GM19023 (cell line): ENCODE measurements around the gene CDKAL1.

Experiments
- ATAC-seq: cut with Tn5 transposase; IDR thresholded peaks from one replicate; pipeline ENCODE4 v1.9.1; 2021; ENCODE audit warnings: mild to moderate bottlenecking, moderate library complexity; ENCODE audit not compliant: unreplicated experiment

CDKAL1 gene

GRCh38 chr6:20789162-20789561 is 254.9 kb downstream of the CDKAL1 start:
- ATAC-seq: no peak

GRCh38 chr6:20790032-20790791 is 256.0 kb downstream of the CDKAL1 start:
- ATAC-seq: no peak

DNA sequence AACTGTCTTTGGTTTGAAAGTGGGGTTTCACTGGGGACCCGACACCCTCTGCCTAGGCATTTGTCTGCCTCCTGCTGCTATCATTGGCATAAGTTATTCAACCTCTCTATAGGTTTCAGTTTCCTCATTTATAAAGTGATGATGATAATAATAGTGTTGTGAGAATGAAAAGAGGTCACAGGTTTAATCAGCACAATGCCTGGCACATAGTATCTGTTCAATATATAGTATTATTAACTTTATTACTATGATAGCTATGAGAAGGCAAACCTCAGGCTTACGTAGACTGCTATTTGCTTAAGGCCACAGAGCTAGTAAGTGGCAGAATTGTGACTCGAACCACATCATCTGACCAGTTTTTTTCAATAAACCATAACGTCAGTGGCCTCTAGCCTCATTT is 256.8 kb downstream of the CDKAL1 start:
- no peak for ATAC-seq

GRCh38 chr6:20791944-20792343 is 257.7 kb downstream of the CDKAL1 start:
- ATAC-seq: no peak

DNA sequence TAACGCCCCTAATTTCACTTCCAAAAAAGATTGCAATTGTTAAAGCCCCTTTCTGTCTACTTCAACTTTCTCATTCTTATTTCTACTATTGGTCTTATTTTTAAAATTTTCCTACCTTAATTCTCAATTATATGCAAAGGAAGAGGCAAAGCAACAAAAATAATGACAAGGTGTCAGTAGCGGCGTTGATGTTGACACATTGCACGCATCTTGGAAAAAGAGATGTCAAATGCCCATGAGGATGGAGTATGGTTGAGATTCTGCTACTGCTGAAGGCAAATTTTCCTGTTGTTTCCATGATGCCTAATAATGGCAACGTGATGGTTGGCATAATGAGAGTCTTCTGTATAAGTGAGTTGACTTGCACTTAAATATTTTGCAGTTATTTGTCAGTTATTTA is 258.9 kb downstream of the CDKAL1 start:
- ATAC-seq: no peak

DNA sequence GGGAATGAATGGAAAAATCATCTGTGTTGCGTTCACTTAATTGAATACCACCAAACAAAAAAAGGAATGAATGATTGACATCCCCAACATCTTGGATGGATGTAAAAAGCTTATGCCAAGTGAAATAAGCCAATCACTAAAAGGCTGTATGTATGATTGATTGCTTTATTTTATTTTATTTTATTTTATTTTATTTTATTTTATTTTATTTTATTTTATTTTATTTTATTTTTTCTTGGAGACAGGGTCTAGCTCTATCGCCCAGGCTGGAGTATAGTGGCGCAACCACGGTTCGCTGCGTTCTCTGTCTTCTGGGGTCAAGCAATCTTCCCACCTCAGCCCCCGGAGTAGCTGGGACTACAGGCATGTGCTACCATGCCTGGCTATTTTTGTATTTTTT is 263.3 kb downstream of the CDKAL1 start:
- ATAC-seq: no peak

- ATAC-seq: no peak
These were observed 266.0 kb downstream of the CDKAL1 start for GRCh38 chr6:20800229-20800628.

DNA sequence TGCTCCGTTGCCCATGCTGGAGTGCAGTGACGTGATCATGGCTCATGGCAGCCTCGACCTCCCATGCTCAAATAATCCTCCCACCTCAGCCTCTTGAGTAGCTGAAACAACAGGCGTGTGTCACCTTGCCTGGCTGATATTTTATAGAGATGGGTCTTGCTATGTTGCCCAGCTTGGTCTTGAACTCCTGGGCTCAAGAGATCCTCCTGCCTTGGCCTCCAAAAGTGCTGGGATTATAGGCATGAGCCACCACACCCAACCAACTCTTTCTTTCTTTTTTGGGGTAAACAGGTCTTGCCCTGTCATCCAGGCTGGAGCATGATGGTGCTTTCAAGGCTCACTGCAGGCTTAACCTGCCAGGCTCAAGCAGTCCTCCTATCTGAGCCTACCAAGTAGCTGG is 266.4 kb downstream of the CDKAL1 start:
- ATAC-seq: no peak

DNA sequence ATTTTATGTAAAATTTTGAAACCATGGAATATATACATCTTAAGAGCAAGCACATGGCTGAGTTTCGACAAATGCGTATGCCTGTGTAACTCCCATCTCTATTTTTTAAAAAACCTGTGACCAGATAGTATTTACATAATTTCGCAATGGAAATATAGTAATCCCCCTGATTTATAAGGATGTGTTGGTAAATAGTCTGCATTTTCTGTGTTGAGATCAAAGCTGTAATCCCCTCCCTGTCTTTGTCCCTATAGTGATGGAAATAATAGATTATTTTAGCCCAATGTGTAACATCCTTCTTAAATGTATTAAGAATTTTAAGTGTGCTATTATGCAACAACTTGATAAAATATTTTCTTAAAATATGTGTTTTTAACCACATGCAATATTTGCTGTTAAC is 267.3 kb downstream of the CDKAL1 start:
- ATAC-seq: no peak

DNA sequence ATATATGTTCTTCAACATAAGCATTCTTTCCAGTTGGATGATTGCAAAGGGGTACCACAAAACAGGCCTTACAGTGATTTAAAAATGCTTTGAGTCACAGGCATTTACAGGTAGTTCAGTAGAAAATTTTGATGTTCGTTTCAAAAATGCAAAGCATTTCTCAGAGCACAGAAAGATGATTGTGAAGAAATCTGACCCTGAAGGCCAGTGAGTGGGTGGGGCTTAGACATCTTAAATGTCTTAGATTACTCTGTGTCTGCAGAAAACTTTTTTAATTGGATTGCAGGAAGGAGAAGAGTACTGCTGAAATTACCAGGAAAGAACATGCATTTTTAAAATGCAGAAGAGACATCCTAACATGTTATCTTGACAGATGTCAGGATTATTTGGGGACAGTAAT is 268.3 kb downstream of the CDKAL1 start:
- ATAC-seq: no peak

GRCh38 chr6:20805021-20805420 is 270.8 kb downstream of the CDKAL1 start:
- ATAC-seq: no peak

GRCh38 chr6:20806669-20807068 is 272.4 kb downstream of the CDKAL1 start:
- no peak for ATAC-seq

- ATAC-seq: no peak
These were observed 274.2 kb downstream of the CDKAL1 start for GRCh38 chr6:20808439-20808838.

DNA sequence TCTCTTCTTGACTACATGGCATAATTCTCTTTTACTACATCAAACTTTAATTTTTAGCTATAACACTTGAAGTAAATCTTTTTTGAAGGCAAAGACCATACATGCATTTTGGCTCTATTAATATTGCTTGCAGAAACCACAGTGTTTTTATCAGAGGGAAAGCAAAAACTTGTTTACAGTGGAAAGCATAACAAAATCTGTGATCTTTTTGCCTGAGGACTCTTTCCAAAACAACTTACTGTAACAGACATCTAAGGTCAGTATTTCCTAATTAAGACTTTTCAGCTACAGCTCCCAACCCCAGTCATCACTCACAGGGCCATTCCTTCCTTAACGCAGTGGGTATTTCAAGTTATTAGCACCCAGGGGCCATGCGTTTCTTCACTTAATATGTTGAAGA is 274.7 kb downstream of the CDKAL1 start:
- ATAC-seq: no peak

- ATAC-seq: no peak
These were observed 276.5 kb downstream of the CDKAL1 start for GRCh38 chr6:20810727-20811108.

DNA sequence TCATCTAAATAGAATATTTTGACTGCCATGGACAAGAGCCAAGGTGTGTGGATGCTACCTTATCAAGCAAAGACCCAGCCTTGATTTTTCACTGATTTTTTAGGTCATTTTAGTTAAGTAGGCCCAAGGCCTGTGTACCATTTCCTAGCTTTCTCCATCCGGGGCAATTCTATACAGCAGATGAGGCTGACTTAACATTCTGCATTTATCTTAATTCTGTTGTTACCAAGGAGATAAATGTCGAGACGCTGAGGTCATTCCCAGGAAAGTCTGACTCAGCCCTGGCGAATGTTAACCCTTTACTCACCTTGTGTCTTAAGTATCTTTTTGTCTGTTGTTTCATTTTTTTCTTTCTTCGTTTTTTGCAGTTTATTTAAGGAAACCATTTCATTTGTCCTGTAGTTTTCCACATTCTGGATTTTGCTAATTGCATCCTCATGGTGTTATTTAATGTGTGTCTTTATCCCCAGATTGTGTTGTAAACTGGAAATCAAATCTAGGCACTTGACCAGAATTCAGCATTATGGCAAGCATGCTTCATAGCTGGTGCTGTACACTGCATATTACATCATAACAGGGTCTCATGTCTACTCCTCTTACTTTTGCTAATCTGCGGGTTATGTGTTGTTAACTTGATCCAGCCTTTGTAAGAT is 277.0 kb downstream of the CDKAL1 start:
- ATAC-seq: no peak

GRCh38 chr6:20812776-20813175 is 278.5 kb downstream of the CDKAL1 start:
- ATAC-seq: no peak

- no peak for ATAC-seq
These were observed 280.2 kb downstream of the CDKAL1 start for GRCh38 chr6:20814494-20814893.

DNA sequence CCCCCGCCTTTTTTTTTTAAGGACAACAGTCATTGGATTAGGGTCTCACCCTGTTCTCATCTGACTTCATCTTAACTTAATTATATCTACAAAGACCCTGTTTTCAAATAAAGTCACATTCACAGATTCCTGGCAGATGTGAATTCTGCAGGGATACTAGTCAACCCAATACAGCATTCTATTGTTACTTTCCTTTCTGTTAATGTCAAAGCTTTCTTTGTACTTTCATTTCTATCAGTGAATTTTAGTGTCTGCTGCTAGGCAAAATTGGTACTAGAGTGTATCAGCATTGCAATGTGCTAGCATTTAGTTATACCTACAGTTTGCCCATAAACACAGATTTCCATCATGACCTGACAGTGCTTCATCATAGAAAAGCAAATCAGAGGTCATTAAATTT is 281.9 kb downstream of the CDKAL1 start:
- no peak for ATAC-seq

DNA sequence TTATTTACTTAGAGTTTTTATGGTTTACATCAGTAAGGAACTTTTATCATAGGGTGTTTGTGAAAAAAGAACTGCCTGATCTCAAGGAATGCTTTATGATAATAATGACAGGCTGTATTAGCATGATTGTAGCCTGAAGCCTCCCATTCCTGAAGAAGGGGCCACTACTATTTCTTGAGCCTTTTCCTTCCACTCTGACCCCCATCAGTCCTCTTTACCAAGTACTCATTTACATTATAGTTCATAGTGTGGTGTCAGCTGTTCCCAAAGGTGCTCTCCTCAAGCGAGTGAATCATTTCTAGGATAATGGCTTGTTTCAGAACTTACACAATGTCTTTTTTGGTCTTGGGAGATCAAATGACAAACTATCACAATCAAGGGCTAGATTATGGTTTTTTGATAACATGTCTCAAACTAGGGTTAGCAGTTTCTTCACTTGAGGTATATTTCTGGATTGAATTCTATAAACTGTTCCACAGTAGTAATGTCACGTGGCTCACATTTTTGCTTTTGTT is 283.6 kb downstream of the CDKAL1 start:
- no peak for ATAC-seq

DNA sequence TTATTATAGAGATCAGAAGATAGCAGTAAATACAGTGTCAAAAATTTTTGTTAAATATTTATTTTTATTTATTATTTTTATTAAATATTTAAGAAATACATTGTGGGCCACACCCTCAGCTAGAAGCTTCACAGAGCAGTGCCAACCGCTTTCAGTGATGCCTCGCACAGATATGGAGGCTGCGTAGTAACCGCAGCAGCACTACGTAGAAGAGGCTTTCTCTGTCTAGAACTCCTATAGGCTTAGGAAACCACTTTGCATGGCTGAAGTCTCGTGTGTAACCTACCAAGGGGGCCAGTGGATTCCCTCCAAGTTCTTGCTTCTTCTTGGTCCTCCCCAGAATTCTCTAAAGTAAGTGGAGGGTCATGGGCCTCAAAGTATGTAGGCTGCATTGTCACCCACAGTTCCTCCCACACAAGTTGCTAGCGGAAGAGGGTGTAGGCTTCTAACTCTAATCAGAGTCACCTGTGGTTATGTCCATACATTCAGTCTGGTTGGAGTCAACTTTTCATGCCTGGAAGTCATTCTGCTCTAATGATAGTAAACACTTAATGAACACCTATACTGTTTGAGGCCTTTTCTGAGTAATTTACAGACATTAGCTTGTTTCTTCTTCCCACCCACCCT is 285.6 kb downstream of the CDKAL1 start:
- no peak for ATAC-seq

DNA sequence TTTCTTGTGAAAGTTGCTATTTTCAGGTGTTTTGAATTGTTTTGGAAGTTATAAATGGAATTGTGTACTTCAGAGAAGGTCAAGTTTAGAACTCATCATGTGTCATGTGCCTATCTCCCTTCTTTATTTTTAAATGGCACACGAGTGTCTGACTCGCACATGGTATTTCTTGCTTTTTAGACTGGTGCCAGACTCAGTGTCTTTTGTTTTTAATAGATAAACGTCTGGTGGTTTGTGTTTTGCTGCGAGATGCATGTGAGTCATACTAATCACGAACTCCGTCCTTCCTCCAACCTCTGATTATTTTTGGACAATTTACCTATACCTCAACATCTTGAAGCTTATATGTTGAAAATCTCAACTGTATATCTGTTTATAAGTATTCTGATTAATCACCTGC is 292.1 kb downstream of the CDKAL1 start:
- ATAC-seq: no peak
